WTC11 (cell line): Measurements from ENCODE around the gene CD74. TPM values are rescaled to one million over a fixed set of nuclear protein-coding genes. Genes with fewer than 3 reads are reported as not detected.

Experiments used
- ATAC-seq: fragments of 200-7000 bp; cut with Tn5 transposase; 2 replicates; pipeline ENCODE4 v1.10.0; 2021; ENCODE audit warnings: mild to moderate bottlenecking, moderate library complexity
- CTCF ChIA-PET: fragments of 300-600 bp; sonication (Branson Sonifier 250); formaldehyde crosslinking; loops from one replicate; lab custom pipeline; 2021; ENCODE audit warnings: antibody characterized with exemption; lab: Charles Lee
- POLR2A ChIA-PET: fragments of 350-600 bp; sonication (Branson Sonifier 250); formaldehyde crosslinking; loops from one replicate; lab custom pipeline; 2021; ENCODE audit warnings: antibody characterized with exemption; lab: Charles Lee
- DNase-seq: peaks from one replicate; pipeline ENCODE4 v3.0.0; 2021; ENCODE audit warnings: low spot score
- H3K27ac Mint-ChIP-seq: 2 replicates; pipeline ENCODE4 v1.8.0; 2021; ENCODE audit warnings: mixed read lengths
- H3K27me3 Mint-ChIP-seq: 2 replicates; pipeline ENCODE4 v1.8.0; 2021; ENCODE audit warnings: low read depth, mild to moderate bottlenecking, moderate library complexity, mixed read lengths
- H3K36me3 Mint-ChIP-seq: 2 replicates; pipeline ENCODE4 v1.8.0; 2021; ENCODE audit warnings: mixed read lengths
- H3K4me1 Mint-ChIP-seq: 2 replicates; pipeline ENCODE4 v1.8.0; 2022; ENCODE audit warnings: mixed read lengths
- H3K4me3 Mint-ChIP-seq: 2 replicates; pipeline ENCODE4 v1.8.0; 2021; ENCODE audit warnings: mild to moderate bottlenecking, moderate library complexity, mixed read lengths
- H3K9me3 Mint-ChIP-seq: 2 replicates; pipeline ENCODE4 v1.8.0; 2021; ENCODE audit warnings: mixed read lengths
- E2F1 ChIP-seq: sonication (generic); formaldehyde crosslinking; IDR thresholded peaks from 2 replicates; pipeline ENCODE4 v1.8.0; 2022; ENCODE audit warnings: mild to moderate bottlenecking, missing genetic modification reagents
- E2F5 ChIP-seq: sonication (generic); formaldehyde crosslinking; IDR thresholded peaks from 2 replicates; pipeline ENCODE4 v1.8.1; 2022; ENCODE audit warnings: mild to moderate bottlenecking, moderate library complexity, missing genetic modification reagents
- EMX1 ChIP-seq: fragments of 250-450 bp; sonication (Bioruptor Pico); IDR thresholded peaks from 2 replicates; pipeline ENCODE4 v1.8.0; 2021; ENCODE audit warnings: mild to moderate bottlenecking
- FOXJ3 ChIP-seq: sonication (generic); formaldehyde crosslinking; IDR thresholded peaks from 2 replicates; pipeline ENCODE4 v1.9.0; 2021; ENCODE audit warnings: missing genetic modification reagents, mild to moderate bottlenecking, borderline replicate concordance
- FOXP1 ChIP-seq: sonication (generic); formaldehyde crosslinking; IDR thresholded peaks from 2 replicates; pipeline ENCODE4 v1.8.0; 2022; ENCODE audit warnings: missing genetic modification reagents, mild to moderate bottlenecking, moderate library complexity, borderline replicate concordance
- GTF2I ChIP-seq: fragments of 250-450 bp; sonication (Bioruptor Pico); conservative IDR thresholded peaks from 2 replicates; pipeline ENCODE4 v1.4.0; 2021; ENCODE audit warnings: mild to moderate bottlenecking
- KAT7 ChIP-seq: sonication (generic); formaldehyde crosslinking; IDR thresholded peaks from 2 replicates; pipeline ENCODE4 v1.8.1; 2023; ENCODE audit warnings: missing genetic modification reagents, mild to moderate bottlenecking, borderline replicate concordance
- MYBL2 ChIP-seq: sonication (generic); formaldehyde crosslinking; IDR thresholded peaks from 2 replicates; pipeline ENCODE4 v1.8.1; 2023; ENCODE audit warnings: mild to moderate bottlenecking, moderate library complexity, missing genetic modification reagents
- NR2C2 ChIP-seq: sonication (generic); formaldehyde crosslinking; IDR thresholded peaks from 2 replicates; pipeline ENCODE4 v1.8.0; 2022; ENCODE audit warnings: mild to moderate bottlenecking, missing genetic modification reagents
- PRDM15 ChIP-seq: sonication (generic); formaldehyde crosslinking; IDR thresholded peaks from 2 replicates; pipeline ENCODE4 v1.8.0; 2022; ENCODE audit warnings: missing genetic modification reagents
- TP53 ChIP-seq: sonication (generic); formaldehyde crosslinking; IDR thresholded peaks from 2 replicates; pipeline ENCODE4 v1.8.1; 2023; ENCODE audit warnings: mild to moderate bottlenecking, missing genetic modification reagents
- ZNF121 ChIP-seq: sonication (generic); formaldehyde crosslinking; IDR thresholded peaks from 2 replicates; pipeline ENCODE4 v1.8.0; 2023; ENCODE audit warnings: missing genetic modification reagents
- ZNF232 ChIP-seq: sonication (generic); formaldehyde crosslinking; IDR thresholded peaks from 2 replicates; pipeline ENCODE4 v1.8.0; 2022; ENCODE audit warnings: mild to moderate bottlenecking, missing genetic modification reagents
- ZNF396 ChIP-seq: fragments of 250-450 bp; sonication (Bioruptor Pico); IDR thresholded peaks from 2 replicates; pipeline ENCODE4 v1.8.0; 2021; ENCODE audit warnings: mild to moderate bottlenecking, moderate library complexity, borderline replicate concordance
- ZNF671 ChIP-seq: fragments of 250-450 bp; sonication (Bioruptor Pico); IDR thresholded peaks from 2 replicates; pipeline ENCODE4 v1.8.0; 2021; ENCODE audit warnings: mild to moderate bottlenecking
- total RNA-seq: library from RNA; stranded (reverse); gene quantifications from 3 replicates; pipeline ENCODE4 v1.2.3, GENCODE V29; 2021
- TF ChIP-seq, protein P1 (sequence below): sonication (generic); formaldehyde crosslinking; conservative IDR thresholded peaks from 2 replicates; pipeline ENCODE4 v1.8.1; 2022; ENCODE audit warnings: mild to moderate bottlenecking, missing genetic modification reagents
- TF ChIP-seq, protein P2 (sequence below): sonication (generic); formaldehyde crosslinking; IDR thresholded peaks from 2 replicates; pipeline ENCODE4 v1.8.1; 2023; ENCODE audit warnings: mild to moderate bottlenecking, missing genetic modification reagents
- TF ChIP-seq, protein P3 (sequence below): sonication (generic); formaldehyde crosslinking; IDR thresholded peaks from 2 replicates; pipeline ENCODE4 v1.8.1; 2022; ENCODE audit warnings: missing genetic modification reagents, borderline replicate concordance
- TF ChIP-seq, protein P4 (sequence below): sonication (generic); formaldehyde crosslinking; IDR thresholded peaks from 2 replicates; pipeline ENCODE4 v1.8.0; 2023; ENCODE audit warnings: mild to moderate bottlenecking, missing genetic modification reagents

CD74 gene
- total RNA-seq, 1 experiment from 2014 or later = 28.2 TPM

- no peak for ATAC-seq
- POLR2A ChIA-PET = no interaction called here
Measured at GRCh38 chr5:150413176-150413901, 629 bp upstream of the CD74 start.

GRCh38 chr5:150411245-150411979 lies 1.3 kb downstream of the CD74 start:
- H3K4me3 Mint-ChIP-seq = no peak overlapping the region; the same call in 1 of the 2 replicates
- no peaks in the 10 kb centered on the region for H3K9me3 Mint-ChIP-seq
- CTCF ChIA-PET = interaction anchor here (0.6 to 4.9 kb wide), 11 partner anchors 11 to 435 kb away, joined by 3 to 41 read pairs (median 4); partner anchors contain the start of genes IRGM and RPS14
- no peaks in the 10 kb centered on the region for H3K36me3 Mint-ChIP-seq
- H3K27ac Mint-ChIP-seq = peak overlapping the region; percentile 92; the same call in 1 of the 2 replicates
- no peaks in the 10 kb centered on the region for H3K27me3 Mint-ChIP-seq
- no peak for DNase-seq
- H3K4me1 Mint-ChIP-seq = peaks cover 39% of the 10 kb centered on the region
- no peak for ATAC-seq
- POLR2A ChIA-PET = interaction anchor here (0.9 kb wide), 1 partner anchor 25 kb away, joined by 7 read pairs; no protein-coding TSS in a partner anchor
- TF ChIP-seq, protein P1, sequence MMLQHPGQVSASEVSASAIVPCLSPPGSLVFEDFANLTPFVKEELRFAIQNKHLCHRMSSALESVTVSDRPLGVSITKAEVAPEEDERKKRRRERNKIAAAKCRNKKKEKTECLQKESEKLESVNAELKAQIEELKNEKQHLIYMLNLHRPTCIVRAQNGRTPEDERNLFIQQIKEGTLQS (CRISPR knock-in tag) = no peak
- TF ChIP-seq ZNF121 (CRISPR knock-in tag) = no peak
- TF ChIP-seq E2F1 (CRISPR knock-in tag) = no peak
- TF ChIP-seq EMX1 (CRISPR knock-in tag) = no peak
- TF ChIP-seq KAT7 (CRISPR knock-in tag) = no peak
- no peak for TF ChIP-seq FOXJ3 (CRISPR knock-in tag)
- TF ChIP-seq, protein P2, sequence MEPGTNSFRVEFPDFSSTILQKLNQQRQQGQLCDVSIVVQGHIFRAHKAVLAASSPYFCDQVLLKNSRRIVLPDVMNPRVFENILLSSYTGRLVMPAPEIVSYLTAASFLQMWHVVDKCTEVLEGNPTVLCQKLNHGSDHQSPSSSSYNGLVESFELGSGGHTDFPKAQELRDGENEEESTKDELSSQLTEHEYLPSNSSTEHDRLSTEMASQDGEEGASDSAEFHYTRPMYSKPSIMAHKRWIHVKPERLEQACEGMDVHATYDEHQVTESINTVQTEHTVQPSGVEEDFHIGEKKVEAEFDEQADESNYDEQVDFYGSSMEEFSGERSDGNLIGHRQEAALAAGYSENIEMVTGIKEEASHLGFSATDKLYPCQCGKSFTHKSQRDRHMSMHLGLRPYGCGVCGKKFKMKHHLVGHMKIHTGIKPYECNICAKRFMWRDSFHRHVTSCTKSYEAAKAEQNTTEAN (CRISPR knock-in tag) = no peak
- no peak for TF ChIP-seq ZNF396
- TF ChIP-seq, protein P3, sequence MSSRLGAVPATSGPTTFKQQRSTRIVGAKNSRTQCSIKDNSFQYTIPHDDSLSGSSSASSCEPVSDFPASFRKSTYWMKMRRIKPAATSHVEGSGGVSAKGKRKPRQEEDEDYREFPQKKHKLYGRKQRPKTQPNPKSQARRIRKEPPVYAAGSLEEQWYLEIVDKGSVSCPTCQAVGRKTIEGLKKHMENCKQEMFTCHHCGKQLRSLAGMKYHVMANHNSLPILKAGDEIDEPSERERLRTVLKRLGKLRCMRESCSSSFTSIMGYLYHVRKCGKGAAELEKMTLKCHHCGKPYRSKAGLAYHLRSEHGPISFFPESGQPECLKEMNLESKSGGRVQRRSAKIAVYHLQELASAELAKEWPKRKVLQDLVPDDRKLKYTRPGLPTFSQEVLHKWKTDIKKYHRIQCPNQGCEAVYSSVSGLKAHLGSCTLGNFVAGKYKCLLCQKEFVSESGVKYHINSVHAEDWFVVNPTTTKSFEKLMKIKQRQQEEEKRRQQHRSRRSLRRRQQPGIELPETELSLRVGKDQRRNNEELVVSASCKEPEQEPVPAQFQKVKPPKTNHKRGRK = no peak
- TF ChIP-seq GTF2I (CRISPR knock-in tag) = no peak
- TF ChIP-seq, protein P4, sequence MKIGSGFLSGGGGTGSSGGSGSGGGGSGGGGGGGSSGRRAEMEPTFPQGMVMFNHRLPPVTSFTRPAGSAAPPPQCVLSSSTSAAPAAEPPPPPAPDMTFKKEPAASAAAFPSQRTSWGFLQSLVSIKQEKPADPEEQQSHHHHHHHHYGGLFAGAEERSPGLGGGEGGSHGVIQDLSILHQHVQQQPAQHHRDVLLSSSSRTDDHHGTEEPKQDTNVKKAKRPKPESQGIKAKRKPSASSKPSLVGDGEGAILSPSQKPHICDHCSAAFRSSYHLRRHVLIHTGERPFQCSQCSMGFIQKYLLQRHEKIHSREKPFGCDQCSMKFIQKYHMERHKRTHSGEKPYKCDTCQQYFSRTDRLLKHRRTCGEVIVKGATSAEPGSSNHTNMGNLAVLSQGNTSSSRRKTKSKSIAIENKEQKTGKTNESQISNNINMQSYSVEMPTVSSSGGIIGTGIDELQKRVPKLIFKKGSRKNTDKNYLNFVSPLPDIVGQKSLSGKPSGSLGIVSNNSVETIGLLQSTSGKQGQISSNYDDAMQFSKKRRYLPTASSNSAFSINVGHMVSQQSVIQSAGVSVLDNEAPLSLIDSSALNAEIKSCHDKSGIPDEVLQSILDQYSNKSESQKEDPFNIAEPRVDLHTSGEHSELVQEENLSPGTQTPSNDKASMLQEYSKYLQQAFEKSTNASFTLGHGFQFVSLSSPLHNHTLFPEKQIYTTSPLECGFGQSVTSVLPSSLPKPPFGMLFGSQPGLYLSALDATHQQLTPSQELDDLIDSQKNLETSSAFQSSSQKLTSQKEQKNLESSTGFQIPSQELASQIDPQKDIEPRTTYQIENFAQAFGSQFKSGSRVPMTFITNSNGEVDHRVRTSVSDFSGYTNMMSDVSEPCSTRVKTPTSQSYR (CRISPR knock-in tag) = no peak

More at GRCh38 chr5:150413176-150413901, 629 bp upstream of the CD74 start:
- peak overlapping the region; percentile 68 for H3K4me3 Mint-ChIP-seq
- no peak for TF ChIP-seq PRDM15
- TF ChIP-seq ZNF671 = no peak
- no peak for TF ChIP-seq E2F5 (CRISPR knock-in tag)
- TF ChIP-seq FOXP1 (CRISPR knock-in tag) = no peak
- TF ChIP-seq TP53 (CRISPR knock-in tag) = no peak
- TF ChIP-seq NR2C2 (CRISPR knock-in tag) = no peak
- TF ChIP-seq ZNF232 (CRISPR knock-in tag) = no peak
- no peak for TF ChIP-seq MYBL2 (CRISPR knock-in tag)
- no peak for TF ChIP-seq ZNF121 (CRISPR knock-in tag)
- peaks cover 34% of the 10 kb centered on the region for H3K4me1 Mint-ChIP-seq
- H3K27me3 Mint-ChIP-seq = no peaks in the 10 kb centered on the region
- no peaks in the 10 kb centered on the region for H3K9me3 Mint-ChIP-seq
- peak overlapping the region; percentile 68 for H3K27ac Mint-ChIP-seq
- DNase-seq = no peak
- CTCF ChIA-PET = interaction anchor here (0.8 to 4.9 kb wide), 7 partner anchors 12 to 147 kb away, joined by 3 to 41 read pairs (median 4); partner anchors contain the start of gene RPS14
- no peaks in the 10 kb centered on the region for H3K36me3 Mint-ChIP-seq
